DOHH2 (cell line): ENCODE data around the gene PCGF2.

Experiments
- CTCF ChIP-seq: fragments of 200-600 bp; sonication (generic); IDR thresholded peaks from one replicate; pipeline ENCODE4 v1.5.1; 2014; ENCODE audit warnings: antibody characterized with exemption, mild to moderate bottlenecking, low read depth, low read length; ENCODE audit not compliant: poor library complexity, severe bottlenecking
- EZH2phosphoT487 ChIP-seq: fragments of 200-600 bp; sonication (generic); IDR thresholded peaks from 2 replicates; pipeline ENCODE4 v1.6.1; 2017; ENCODE audit warnings: borderline replicate concordance, mild to moderate bottlenecking, antibody characterized with exemption, low read length, moderate library complexity, mixed read lengths

- no peak for TF ChIP-seq CTCF
- TF ChIP-seq EZH2phosphoT487 = no peak
Measured at GRCh38 chr17:38753071-38753506, 5.0 kb upstream of the PCGF2 start.
